ENCODE results near the gene PGLYRP3.
"Not testable (repeated sequence)": the region's sequence is repeated elsewhere in the genome, so short reads cannot be mapped to it uniquely, and the experiment has no call there.

PGLYRP3 gene

DNA sequence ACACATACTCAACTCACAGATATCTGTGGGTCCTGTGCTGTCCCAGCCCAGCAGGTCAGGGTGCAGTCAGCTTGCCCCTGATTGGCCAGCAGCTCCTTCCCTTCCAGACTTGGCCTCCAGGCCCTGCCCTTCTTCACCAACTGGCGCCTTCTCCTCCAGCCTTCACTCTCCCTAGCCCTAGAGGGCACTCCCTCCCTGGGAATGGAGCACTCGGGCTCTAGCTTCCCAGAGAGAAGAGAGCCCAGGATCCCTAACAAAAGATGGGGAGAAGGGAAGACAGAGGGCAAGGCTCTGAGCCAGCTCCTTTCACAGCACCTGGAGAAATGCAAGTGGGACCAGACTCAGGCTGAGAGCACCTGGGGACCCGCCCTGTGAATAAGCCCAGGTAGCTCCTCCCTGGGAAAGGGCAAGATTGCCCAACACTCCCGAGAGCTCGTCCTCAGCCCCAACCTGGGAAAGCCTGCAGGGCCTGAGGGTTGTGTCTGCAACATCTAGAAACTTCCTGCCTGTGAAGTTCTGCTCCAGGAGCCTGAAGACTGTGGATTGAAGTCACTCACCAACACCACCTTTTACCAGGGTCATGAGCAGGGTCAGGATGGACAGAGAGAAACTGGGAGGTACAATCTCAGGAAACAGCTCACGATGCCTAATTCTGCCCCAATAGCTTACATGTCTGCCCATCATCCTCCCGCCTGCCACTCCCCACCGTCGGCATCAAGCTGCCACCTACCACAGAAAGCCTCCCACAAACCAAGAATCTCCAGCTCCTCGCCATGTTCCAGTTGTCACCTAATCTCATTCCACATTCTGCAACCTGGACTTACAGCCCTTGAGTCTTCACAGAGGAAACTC, 36.0 kb upstream of the PGLYRP3 start, which contains the start of gene PGLYRP4:
Gene PGLYRP4 (minus strand): TSS at position 331 of the 852 bp plus-strand sequence. CDS start 909 bp downstream, outside the sequence.
- DNase-seq: no peak

DNA sequence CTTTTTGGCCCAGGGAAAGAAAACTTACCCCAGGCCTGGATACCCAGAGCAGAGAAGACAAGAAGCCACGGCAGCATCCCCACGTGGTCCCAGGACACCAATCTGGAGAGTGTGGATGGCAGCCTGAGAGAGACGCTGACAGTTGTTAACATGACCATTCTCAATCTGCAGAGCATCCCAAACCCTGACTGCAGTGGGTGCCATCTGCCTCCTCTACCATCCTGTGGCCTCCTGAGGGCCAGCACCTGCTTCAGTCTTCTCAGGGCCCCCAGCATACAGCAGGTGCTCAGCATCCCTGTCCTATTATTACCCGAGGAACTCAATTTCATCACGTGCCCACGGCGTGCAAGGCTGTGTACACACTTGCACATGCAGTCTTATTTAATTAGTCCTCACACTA, 35.1 kb upstream of the PGLYRP3 start:
- DNase-seq: no peak

DNA sequence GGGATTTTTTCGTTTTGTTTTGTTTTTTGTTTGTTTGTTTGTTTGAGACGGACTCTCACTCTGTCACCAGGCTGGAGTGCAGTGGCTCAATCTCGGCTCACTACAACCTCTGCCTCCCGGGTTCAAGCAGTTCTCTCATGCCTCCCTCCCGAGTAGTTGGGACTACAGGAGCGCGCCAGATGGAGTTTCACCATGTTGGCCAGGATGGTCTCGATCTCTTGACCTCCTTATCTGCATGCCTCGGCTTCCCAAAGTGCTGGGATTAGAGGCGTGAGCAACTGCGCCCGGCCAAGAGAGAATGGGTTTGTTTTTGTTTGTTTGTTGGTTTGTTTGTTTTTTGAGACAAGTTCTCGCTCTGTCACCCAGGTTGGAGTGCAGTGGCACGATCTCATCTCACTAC, 34.3 kb upstream of the PGLYRP3 start:
- not testable (repeated sequence) for DNase-seq

DNA sequence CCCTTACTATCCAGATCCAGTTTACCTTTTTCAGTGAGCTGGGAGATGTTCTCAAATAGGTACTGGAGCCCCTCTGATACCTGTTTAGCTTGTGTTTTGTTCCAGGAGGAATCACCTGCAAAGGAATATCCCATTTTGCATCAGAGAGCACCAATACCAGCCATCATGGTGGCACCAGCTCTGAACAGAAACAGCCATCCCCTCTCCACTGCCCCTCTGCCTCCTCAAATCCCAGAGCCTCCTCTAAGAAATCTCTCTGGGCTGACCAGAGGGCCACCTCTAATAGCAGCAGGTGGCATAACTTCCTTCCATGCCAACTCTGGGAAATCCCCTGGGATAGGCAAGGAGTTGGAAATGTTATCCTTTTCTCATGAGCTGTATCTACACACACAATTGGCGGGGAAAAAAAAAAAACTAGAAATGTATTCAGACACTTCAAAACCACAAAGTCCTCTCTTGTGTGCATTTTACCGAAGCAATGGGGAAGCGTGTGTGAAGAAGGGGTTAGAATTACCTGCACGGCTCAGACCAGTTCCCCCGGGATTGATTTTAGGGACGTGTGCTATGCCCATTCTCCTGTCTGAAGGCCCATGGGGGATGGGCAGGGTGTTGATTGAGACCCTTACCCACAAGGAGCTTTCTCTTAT, 33.4 kb upstream of the PGLYRP3 start:
- DNase-seq: peak; percentile 90

DNA sequence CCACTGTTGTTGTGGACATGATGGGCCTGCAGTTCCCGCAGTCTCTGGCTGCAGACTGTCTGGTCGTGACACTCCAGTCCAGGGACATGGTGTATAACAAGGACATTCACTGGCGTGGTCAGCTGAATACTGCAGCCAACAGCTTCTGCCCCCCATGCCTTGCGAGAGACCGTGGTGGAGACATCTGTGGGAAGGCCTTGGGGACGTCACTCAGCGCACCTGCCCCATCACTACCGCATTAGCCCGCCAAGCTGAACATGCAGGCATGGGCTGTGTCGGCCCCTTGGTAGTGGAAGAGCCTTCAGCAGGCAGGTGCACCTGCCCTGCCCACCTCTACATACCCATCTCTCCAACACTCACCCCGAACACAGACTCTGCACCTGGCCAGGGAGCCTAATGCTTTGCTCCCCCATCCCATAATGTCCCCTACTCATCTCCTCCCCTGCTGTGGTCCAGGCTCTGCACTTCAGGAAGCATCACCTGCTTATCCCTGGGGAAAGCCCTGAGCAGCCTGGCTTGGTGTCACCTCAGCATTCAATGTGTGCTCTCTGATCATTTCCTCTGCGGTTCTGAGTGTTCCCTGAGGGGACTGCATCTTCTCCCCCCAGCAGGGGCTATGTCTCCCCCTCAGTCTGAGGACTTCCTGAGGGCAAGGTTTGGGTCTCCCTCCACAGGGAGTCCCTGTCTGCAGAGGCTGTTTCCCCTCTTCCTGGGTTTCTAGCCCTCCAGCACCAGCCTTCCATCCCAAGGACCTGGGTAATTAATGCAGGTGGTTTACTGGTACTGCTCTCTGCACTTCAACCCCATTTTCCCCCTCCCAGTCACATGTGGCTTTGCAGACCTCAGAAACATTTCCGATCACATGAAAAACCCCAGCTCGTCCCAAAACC, 32.7 kb upstream of the PGLYRP3 start:
- DNase-seq: no peak

DNA sequence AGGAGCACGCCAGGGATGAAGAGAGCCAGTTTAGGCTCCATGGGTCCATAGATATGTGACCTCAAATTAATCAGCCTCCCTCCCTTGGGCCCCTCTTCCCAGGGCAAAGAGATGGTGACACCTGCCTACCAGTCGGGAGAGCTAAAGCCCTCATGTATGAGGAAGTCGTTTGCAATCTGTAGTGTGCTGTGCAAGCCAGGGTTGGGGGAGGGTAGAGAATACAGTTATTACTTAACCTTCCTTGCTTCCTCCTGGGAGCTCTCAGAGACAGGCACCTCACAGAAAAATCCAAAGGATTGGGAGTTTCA, 31.9 kb upstream of the PGLYRP3 start:
- no peak for DNase-seq

DNA sequence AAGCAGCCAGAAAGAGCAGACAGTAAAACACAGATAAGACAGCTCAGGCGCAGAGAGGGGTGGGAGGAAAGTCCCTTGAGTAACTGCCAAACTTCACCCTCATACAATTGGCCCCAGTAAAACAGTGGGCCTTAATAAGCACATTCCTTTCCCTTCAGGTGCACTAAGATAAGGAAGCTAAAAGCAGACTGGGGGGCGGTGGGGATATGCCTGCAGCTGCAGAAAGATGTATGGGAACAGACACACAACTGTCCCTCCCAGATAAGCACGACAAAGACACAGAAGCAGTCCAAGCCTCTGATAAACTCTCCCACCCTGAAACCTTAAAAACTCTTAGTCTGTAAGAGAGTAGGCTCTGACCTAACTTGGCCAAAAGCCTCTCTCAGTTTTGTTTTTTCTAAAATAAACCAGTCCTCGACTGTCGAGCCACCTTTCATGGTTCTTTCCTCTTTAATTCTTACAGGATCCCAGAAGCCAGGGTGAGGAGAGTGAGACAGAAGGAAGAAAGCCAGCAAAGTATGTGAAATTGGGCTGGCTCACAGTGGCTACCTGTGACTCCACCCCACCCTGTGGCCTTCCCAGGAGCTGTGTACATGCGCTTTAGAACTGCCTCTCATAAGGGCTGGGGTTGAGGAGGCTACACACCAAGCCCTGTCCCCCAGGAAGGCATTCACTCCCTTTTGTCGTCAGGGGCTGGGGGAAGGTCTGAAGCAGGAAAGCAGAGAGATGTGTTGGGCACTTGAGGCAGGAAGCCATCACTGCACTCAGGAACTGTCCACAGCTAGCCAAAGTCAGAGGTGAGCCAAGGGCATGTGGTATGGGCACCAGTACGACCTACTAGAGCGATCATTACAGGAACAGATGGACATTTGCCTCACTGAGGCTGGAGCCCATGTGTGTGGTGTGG, 31.3 kb upstream of the PGLYRP3 start:
- no peak for DNase-seq

DNA sequence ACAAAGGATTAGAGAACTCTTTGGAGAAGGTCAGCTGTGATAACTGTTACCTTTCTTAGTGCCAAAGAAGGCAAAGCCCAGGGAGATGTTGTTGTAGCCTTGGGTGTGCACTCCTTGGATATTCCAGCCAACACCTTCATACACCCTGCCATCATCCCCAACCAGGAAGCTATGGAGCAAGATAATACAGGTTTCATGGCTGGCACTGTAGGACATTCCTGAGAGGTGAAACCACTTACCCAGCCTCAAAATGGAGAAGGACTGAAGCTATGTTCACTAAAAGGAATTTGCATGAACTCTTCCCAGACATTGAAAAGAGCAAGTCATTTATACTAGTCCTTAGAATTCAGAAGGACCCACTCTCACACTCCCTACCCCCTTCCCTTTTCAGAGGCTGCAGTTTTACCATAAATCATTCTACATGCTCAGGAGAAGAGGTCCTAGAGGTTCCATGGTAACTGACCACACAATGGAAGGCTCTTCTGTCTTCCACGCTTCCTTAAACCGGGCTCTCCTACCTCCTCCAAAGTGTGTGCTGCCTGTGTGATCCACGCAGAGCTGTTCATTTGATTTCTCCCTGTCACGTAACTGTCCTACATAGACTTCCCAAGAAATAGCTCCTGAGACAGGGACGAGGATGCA, 30.4 kb upstream of the PGLYRP3 start:
- no peak for DNase-seq

DNA sequence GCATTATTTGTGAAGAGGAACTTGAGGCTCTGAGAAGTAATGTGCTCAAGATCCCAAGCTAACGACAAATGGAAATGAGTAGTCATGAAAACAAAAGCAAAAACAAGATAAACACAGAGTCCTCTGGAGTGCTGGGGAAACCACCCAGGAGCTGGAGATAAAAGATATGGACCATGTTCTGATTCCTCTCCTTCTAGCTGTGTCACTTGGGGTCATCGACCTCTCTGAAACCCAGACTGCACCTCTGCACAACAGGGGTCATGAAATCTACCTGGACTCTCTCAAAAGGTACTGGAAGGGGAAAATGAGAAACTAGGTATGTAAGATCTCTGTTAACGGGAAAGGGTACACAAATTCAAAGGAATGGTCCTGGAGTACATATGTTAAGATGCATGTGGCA, 29.4 kb upstream of the PGLYRP3 start:
- DNase-seq: no peak

DNA sequence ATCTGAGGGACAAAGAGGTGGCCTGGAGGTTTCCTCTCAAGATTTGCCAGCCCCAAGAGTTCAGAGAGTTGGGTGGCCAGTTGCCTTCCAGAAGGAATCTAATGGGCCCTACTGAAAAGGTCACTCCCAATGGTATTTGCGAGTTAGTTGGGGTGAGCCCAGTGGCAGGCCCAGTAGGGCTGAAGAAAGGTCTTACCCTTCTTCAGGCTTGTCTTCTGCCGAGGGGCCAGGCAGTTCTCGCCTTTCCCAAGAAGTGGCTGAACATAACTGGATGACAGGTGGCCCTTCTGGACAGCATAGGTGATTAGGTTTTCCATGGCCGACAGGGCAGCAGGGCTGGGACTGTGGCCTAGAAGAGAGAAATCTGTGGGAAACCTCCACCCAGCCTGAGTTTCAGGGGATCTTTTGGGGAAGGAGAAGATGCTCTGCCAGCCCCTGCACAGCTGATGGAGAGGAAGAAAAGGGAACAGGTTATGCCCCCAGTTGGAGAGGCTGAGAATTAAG, 28.7 kb upstream of the PGLYRP3 start:
- no peak for DNase-seq

DNA sequence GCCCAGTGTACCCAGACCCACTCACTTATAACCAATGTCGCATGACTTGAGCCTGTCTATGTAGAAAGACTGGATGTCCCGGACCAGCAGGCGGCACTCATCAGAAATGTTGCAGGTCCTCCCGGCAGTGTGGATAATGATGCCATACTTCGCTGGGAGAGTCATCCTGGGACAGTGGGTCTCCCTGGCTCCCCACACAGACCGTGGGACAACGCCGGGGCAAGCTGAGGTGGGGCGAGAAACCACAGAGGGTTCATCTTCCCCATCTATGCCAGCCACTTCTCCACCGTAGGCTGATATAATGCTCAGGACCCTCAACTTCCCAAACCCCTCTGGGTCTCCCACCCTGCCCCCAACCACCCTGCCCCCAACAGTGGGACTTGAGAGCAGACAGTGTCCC, 27.6 kb upstream of the PGLYRP3 start:
- no peak for DNase-seq

DNA sequence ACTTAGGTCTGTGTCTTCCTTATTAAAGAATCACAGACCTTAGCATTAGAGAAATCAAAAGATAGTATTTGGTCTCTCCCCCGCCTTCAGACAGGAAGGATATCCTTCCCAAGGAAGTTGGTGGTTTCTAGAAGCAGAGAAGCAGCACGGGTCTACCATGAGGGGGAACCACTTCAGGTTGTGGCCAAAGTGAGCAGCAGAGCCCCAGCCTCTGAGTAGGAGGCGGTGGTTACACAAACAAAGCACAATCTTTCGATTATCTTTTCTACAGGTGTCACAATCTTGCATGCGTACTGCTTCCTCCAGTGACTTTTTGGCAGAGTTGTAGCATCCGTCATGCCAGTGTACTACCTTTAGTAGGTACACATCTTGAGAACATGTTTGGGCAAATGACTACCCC, 27.1 kb upstream of the PGLYRP3 start:
- DNase-seq: no peak

DNA sequence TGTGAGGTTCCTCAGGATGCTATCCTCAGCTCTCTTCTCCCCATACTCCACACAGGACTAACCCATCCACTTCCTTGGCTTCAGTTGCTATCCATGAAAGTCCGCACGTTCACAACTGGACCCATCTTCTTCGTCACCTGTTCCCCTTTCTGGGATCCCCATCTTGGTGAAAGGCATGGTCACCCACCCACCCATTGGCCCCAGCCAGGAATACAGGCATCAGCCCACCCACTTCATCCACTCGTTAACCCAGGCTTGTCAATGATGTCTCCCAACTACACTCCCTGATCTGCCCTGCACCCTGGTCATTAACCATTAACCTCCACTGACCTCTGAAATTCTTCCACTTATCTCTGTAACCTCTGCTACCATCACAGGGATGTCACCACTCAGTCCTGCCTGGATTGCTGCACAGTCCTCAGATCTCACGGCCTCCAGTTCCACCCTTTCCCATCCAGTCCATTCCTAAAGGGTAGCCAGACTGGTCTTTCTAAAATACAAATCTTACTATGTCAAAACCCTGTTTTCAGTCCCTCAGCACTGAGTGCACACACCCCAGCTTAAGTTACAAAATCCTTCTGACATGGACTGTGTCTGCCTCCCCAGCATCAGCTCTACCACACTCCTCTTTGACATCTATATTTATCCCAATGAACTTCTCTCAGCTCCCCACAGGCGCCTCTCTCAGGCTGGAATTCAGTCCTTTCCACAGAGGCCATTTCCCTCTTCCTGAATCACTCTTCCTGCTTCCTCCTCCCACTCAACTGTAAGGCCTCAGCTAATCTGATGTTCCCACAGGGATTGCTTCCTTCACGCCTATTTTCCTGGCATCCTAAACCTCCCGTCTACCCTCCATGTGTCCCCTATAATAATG, 25.5 kb upstream of the PGLYRP3 start:
- no peak for DNase-seq

DNA sequence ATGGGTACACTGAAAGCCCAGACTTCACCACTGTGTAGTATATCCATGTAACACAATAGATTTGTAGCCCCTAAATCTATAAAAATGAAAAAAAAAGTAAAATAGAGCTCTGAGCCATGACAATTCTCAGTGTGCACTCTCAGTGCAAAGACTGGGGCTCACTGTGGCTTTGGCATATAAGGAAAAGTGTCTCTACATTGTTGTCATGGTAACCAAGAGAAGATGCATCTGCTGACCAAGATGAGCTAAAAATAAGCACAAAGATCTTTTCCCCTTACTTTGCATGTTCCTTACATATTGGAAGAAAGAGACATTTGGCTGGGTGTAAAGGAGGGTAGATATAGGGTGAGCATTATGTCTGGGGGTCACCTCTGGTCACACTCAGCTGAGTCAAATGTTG, 23.9 kb upstream of the PGLYRP3 start:
- no peak for DNase-seq

DNA sequence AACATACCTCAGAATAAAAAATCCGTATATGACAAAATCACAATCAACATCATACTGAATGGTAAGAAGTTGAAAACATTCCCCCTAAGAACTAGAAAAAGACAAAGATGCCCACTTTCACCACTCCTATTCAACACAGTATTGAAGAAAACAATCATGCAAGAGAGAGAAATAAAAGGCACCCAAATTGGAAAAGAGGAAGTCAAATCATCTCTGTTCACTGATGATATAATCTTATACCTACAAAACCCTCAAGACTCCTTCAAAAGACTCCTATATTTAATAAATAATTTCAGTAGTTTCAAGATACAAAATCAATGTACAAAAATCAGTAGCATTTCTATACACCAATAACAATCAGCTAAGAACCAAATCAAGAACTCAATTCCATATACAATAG, 21.1 kb upstream of the PGLYRP3 start:
- DNase-seq: no peak

DNA sequence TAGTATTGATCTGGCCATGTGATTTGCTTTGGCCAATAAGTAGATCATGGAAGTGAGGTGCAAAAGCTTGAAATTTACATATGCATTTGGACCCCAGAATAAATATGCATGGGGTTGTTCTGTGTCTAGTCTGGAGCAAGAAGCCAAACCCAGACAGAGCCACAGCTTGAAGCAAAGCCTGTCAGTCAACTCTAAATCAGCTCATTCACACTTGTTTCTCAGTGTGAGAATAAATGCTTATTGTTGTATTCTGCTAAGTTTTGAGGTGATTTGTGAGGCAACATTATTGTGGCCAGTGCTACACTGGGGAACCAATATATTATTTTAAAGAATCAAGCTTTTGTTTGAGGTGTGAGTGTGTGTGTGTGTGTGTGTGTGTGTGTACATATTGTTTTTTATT, 12.2 kb upstream of the PGLYRP3 start:
- DNase-seq: no peak

DNA sequence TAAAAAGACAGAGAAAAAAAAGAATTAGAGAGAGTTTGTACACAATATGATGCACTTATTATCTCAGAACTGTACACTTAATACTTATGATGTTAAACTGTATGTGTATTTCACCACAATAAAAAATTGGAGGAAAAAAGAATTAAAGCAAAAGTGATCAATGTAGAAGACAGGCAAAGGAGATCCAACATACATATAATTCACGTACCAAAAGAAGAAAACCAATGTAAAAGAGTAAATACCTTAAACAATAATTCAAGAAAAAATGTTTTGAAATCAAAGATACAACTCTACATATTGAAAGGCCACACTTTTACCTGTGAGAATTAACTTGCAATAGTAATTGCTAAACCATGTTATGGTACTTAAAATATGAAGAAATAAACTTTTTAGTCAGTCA, 9.8 kb upstream of the PGLYRP3 start:
- DNase-seq: no peak

DNA sequence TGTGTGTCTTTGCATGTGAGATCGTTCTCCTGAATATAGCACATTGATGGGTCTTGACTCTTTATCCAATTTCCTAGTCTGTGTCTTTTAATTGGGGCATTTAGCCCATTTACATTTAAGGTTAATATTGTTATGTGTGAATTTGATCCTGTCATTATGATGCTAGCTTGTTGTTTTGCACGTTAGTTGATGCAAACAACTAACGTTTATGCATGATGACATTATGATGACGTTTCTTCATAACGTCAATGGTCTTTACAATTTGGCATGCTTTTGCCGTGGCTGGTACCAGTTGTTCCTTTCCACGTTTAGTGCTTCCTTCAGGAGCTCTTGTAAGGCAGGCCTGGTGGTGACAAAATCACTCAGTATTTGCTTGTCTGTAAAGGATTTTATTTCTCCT, 5.4 kb upstream of the PGLYRP3 start:
- not testable (repeated sequence) for DNase-seq

DNA sequence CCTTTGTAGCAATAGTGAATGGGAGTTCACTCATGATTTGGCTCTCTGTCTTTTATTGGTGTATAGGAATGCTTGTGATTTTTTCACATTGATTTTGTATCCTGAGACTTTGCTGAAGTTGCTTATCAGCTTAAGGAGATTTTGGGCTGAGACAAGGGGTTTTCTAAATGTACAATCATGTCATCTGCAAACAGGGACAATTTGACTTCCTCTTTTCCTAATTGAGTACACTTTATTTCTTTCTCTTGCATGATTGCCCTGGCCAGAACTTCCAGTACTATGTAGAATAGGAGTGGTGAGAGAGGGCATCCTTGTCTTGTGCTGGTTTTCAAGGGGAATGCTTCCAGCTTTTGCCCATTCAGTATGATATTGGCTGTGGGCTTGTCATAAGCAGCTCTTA, 3.3 kb upstream of the PGLYRP3 start:
- not testable (repeated sequence) for DNase-seq

DNA sequence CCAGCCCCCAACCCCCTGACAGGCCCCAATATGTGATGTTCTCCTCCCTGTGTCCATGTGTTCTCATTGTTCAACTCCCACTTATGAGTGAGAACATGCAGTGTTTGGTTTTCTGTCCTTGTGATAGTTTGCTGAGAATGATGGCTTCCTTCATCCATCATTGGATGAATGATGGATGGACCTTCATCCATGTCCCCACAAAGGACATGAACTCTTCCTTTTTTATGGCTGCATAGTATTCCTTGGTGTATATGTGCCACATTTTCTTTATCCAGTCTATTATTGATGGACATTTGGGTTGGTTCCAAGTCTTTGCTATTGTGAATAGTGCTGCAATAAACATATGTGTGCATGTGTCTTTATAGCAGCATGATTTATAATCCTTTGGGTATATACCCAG, 1.6 kb upstream of the PGLYRP3 start:
- DNase-seq: not testable (repeated sequence)

DNA sequence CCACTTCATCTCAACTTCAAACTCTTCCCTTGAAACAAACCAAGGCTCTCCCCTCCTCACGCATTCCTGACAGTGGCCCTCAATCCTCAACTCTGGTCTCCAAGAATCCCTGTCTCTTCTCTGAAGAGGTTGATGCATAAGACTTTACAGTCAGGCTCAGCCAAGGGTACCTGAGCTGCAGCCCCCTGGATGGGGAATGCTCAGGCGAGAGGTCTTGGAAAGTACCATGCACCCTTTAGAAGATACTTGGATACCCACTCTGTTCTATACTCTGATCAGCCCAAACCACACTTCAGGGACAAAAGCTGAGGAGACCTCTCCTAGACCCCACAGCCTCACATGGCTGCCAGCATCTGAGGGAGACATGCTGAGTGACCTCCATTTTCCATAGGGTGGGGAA, 536 bp upstream of the PGLYRP3 start:
- no peak for DNase-seq
